Mammary epithelial cell (primary cell): Measurements from ENCODE around the gene ZNF471.

Source experiments
- EZH2 ChIP-seq: IDR thresholded peaks from 2 replicates; pipeline ENCODE4 v1.6.1; 2012; ENCODE audit warnings: low read length, inconsistent platforms, borderline replicate concordance
- TF ChIP-seq, protein P1 (sequence below), 2 donors: IDR thresholded peaks in 1 of 2; conservative IDR thresholded peaks in 1 of 2; 2 replicates each; pipeline ENCODE4 v1.5.1; 2011 to 2012; ENCODE audit warnings: inconsistent platforms in 2 of 2, low read length in 2 of 2, mild to moderate bottlenecking in 2 of 2, control low read depth in 1 of 2, low read depth in 1 of 2; ENCODE audit not compliant: insufficient read depth in 1 of 2; ENCODE audit errors: extremely low read depth in 1 of 2

DNA sequence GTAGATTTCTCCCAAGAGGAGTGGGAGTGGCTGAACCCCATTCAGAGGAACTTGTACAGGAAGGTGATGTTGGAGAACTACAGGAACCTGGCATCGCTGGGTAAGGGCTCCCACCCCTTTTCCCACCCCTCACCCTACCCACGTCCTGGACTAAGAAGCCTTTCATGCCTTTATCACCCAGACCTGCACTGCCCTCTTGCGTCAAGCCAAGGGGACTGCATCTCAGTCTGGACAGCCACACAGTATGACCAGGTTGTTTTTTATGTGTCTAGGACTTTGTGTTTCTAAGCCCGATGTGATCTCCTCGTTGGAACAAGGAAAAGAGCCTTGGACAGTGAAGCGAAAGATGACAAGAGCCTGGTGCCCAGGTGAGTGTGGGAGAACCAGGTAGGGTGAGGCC is 39.9 kb downstream of the ZNF471 start:
- TF ChIP-seq, protein P1, sequence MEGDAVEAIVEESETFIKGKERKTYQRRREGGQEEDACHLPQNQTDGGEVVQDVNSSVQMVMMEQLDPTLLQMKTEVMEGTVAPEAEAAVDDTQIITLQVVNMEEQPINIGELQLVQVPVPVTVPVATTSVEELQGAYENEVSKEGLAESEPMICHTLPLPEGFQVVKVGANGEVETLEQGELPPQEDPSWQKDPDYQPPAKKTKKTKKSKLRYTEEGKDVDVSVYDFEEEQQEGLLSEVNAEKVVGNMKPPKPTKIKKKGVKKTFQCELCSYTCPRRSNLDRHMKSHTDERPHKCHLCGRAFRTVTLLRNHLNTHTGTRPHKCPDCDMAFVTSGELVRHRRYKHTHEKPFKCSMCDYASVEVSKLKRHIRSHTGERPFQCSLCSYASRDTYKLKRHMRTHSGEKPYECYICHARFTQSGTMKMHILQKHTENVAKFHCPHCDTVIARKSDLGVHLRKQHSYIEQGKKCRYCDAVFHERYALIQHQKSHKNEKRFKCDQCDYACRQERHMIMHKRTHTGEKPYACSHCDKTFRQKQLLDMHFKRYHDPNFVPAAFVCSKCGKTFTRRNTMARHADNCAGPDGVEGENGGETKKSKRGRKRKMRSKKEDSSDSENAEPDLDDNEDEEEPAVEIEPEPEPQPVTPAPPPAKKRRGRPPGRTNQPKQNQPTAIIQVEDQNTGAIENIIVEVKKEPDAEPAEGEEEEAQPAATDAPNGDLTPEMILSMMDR (conservative IDR thresholded peaks at IDR 0.05 in 1 of 2, IDR thresholded peaks at IDR 0.05 in 1 of 2; ENCODE audit: extremely low read depth in 1 of 2, insufficient read depth in 1 of 2, low read depth in 1 of 2, low read length in 2 of 2): peak; percentile 13 to 20
- no peak for TF ChIP-seq EZH2
